NT2/D1 (cell line): ENCODE measurements around the gene NUDT1.

Experiments
- DNase-seq: peaks from one replicate; pipeline ENCODE4 v3.0.0-alpha.2; 2011; ENCODE audit warnings: low read depth, low spot score
- H3K27me3 ChIP-seq: 2 replicates; pipeline ENCODE4 v1.6.0; 2011; ENCODE audit warnings: mild to moderate bottlenecking; ENCODE audit not compliant: insufficient read length, insufficient read depth
- H3K36me3 ChIP-seq: 2 replicates; pipeline ENCODE4 v1.6.1; 2011; ENCODE audit warnings: mild to moderate bottlenecking, low read length, mixed read lengths; ENCODE audit not compliant: insufficient read depth, insufficient read length
- H3K4me1 ChIP-seq: 2 replicates; pipeline ENCODE4 v1.5.1; 2011; ENCODE audit not compliant: insufficient read depth, insufficient read length
- H3K4me3 ChIP-seq: 2 replicates; pipeline ENCODE4 v1.5.1; 2011; ENCODE audit warnings: low read depth; ENCODE audit not compliant: insufficient read length
- H3K9ac ChIP-seq: 2 replicates; pipeline ENCODE4 v1.6.0; 2011; ENCODE audit warnings: low read depth; ENCODE audit not compliant: insufficient read length
- H3K9me3 ChIP-seq: 2 replicates; pipeline ENCODE4 v1.5.1; 2011; ENCODE audit warnings: mild to moderate bottlenecking, low read length; ENCODE audit not compliant: insufficient read depth
- SUZ12 ChIP-seq: IDR thresholded peaks from 2 replicates; pipeline ENCODE4 v1.6.1; 2011; ENCODE audit not compliant: insufficient read length, insufficient read depth; ENCODE audit errors: extremely low read depth
- YY1 ChIP-seq: IDR thresholded peaks from 2 replicates; pipeline ENCODE4 v1.6.1; 2011; ENCODE audit not compliant: insufficient read length, insufficient read depth
- ZNF274 ChIP-seq: IDR thresholded peaks from 2 replicates; pipeline ENCODE4 v1.6.1; 2011; ENCODE audit warnings: mild to moderate bottlenecking, low read depth, low read length

Gene NUDT1

DNA sequence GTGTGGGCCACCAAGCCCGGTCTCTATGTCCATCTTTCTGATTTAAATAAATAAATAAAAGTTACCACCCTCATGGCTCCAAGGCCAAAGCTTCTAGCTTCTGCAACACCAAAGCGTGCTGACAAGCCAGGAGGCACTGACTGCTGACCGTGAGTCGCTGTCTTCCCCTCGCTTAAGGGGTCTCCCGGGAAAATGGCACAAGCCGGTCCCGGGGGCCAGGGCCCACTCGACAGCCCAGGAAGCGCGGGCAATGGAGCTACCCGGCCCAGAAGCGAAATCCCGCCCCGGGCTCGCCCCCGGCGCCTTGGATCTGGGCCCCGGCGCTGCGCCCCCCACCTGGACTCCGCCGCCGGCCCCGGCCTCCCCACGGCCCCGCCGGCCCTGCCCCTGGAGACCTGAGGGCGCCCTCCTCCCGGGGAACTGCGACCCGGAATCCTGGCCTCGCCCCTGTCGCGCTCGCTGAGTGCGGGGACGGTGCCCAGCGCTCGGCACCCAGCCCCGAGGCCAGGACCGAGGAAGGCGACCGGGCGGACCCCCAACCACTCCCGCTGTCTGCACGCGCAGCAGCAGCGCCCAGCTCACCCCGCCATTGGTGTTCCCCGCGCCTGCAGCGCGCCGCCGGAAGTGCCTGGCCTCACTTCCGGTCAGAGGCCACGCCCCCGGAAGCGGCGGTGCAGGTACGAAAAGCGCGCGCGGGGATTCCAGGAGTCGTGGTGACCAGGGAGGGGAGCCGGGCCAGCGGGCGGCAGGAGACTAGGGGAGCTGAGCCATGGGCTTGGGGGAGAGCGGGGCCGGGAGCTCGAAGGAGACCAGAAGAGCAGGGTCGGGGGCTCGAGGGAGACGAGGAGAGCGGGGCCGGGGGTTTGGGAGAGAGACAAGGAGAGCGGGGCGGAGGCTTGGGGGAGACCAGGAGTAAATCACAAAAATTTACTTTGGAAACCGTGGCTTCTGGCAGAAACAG is at the start of gene NUDT1, which contains the start of gene MRM2:
NUDT1 (plus strand) TSS at position 647 of the 961 bp plus-strand sequence. CDS start 2,349 bp downstream, outside the sequence.
MRM2 (minus strand) TSS at position 626 of the 961 bp plus-strand sequence; CDS start at position 590, 36 bp downstream.
- Histone ChIP-seq H3K4me1 (peaks cover 11% of the 10 kb centered on the region), H3K27me3 (no peaks in the 10 kb centered on the region), H3K9ac (peak within 1 kb of the TSS; percentile 94), H3K9me3 (no peaks in the 10 kb centered on the region), H3K36me3 (peaks cover 64% of the 10 kb centered on the region), H3K4me3 (peak within 1 kb of the TSS; percentile 89)
- peak; percentile 80 for DNase-seq
- TF ChIP-seq YY1 (peak; percentile 66), ZNF274 (no peak), SUZ12 (no peak)

DNA sequence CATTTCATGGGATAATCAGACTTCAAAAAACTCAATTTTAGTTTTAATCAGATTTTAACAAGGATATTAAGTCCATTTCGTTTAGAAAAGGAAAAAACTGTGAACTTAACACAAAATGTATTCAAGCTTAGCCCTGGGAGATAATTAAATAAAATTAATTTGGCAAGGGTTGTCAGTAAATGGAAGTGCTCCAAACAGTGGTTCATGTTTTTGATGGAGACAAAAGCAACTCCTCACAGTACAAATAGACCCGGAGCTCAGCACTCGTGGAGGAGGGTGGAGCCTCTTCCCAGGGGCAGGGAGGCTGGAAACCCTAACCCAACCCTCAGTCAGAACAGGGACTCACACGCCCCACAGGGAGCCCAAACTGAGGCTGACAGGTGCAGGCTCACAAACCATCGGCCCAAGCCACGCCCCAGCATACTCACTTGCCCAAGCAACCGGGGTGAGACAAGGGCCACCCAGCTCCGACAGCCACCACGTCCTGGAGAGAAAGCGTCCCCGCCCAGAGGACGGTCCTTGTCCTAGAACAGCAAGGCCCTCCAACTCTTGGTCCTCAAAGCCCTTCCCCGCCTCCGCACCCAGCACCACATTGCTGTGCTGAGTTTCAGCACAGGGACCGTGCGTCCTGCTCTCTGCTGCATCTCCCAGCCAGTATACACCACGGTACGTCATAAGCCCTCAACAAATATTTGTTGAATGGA is 49.0 kb upstream of the NUDT1 start:
- no peak for DNase-seq
- Histone ChIP-seq H3K9me3 (peaks cover 31% of the 10 kb centered on the region), H3K36me3 (peaks cover 58% of the 10 kb centered on the region), H3K9ac (no peak overlapping the region), H3K4me3 (no peak overlapping the region), H3K27me3 (no peaks in the 10 kb centered on the region), H3K4me1 (no peaks in the 10 kb centered on the region)
- no peak for TF ChIP-seq YY1
- no peak for TF ChIP-seq SUZ12
- TF ChIP-seq ZNF274: no peak

DNA sequence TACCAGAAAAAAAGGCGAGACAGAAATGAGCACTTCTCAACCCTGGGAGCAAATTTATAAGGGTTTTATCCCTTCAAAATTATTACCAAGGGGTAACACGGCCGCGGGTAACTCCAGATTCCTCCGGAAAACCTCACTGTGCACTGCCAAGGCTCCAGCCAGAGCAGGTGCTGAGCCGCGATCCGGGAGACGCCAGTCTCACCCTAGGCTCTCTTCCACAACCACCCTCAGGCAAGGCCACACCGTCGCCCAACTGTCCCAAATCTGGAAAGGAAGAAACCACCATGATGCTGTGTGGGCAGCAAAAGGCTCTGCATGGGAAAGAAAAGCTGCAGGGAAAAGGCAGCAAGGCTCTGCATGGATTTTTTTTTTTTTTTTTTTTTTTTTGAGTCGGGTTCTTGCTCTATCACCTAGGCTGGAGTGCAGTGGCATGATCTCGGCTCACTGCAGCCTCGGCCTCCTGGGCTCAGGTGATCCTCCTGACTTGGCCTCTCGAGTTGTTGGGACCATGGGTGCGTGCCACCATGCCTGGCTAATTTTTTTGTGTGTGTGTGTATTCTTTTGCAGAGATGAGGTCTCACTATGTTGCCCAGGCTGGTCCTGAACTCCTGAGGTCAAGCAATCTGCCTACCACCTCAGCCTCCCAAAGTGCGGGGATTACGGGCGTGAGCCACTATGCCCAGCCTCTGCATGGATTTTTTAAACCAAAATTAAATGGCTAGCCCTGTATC is 48.3 kb upstream of the NUDT1 start:
- no peak for TF ChIP-seq ZNF274

DNA sequence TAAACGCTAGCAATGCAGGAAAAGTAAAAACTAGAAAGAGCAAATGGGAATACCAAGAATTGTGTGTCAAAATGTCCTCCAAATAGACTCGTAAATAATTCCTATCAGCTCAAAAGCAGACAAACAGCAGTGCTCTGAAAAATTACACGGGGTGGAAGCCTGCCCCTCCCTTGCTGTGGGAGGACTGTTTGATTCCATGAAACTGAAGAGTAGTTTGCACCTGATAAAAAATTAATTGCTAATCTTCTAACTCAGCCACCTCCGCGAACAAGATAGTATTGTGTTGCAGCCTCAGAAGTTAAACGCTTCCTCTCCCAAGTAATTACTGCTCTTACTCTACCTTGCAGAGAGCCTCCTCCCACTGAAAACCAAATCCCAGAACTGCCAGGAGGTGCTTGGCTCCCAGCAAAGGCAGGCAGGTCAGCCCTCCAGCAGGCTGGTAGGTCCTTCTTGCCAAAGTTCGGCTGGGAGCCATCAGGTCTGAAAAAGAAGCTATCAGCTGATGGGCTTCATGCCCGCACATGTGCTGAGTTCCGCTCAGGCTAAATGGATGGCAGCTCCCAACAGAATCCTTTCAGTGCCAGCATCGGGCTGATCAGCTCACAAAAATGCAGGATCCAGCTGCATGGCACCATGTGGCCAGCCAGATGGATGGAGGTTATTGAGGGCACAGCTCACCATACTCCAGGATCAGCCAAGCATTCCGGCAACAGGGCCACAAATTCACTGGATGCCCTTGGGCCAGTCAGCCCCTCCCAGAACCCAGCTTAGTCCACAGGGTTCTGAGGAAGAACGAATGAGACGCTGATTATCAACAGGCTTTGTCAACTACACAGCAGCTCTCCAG is 46.4 kb upstream of the NUDT1 start:
- H3K4me3 ChIP-seq: no peak overlapping the region
- H3K4me1 ChIP-seq: peaks cover 2% of the 10 kb centered on the region
- DNase-seq: no peak
- TF ChIP-seq SUZ12 (no peak), ZNF274 (no peak), YY1 (no peak)
- H3K36me3 ChIP-seq: peaks cover 75% of the 10 kb centered on the region
- H3K9me3 ChIP-seq: peaks cover 31% of the 10 kb centered on the region
- H3K27me3 ChIP-seq: no peaks in the 10 kb centered on the region
- H3K9ac ChIP-seq: no peak overlapping the region

More for the DNA sequence above, 48.3 kb upstream of the NUDT1 start:
- no peak for DNase-seq
- Histone ChIP-seq H3K9me3 (peaks cover 31% of the 10 kb centered on the region), H3K36me3 (peaks cover 65% of the 10 kb centered on the region), H3K4me3 (no peak overlapping the region), H3K4me1 (peaks cover 2% of the 10 kb centered on the region), H3K9ac (no peak overlapping the region), H3K27me3 (no peaks in the 10 kb centered on the region)

DNA sequence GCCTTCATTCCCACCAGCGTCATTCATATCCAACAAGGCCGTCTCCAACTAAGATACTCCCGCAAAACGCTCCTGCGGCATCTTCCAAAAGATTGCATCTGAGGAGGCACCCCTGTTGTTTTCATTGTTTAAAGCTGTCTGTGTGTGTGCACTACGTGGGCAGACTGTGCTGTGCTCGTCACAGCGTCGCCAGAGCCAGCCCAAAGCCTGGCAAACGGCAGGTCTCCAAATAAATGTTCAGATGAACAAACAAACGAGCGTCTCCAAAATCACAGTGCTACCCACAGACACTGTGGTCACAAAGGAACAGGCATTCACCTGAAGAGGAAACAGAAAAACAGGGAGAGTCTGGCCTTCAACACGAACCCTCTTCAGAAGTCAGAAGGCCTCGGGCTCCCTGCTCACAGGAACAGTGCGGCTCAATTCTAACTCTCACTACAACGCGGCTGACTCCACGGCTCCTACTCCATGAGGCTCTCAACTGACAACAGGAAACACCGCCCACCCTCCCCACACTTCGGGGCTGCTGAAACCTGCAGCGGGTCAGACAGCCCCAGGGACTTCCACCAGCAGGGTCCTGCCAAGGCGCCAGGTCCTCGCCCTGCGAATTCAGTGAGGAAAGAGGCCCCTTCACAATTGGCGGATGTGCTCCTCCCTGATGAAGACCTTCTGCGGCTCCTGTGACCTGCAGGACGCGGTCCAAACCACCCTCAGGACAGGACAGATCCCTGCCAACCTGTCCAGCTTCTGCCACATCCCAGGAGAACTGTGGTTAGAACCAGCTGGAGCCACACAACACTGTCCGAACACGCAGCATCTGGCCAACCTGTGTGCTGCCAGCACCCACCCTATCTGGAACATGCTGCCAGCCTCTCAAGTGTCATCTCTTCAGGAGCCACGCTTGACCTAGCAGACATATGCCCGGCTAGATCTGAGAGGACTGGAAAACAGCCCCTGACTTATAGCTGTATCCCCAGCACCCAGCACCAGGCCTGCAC is 45.3 kb upstream of the NUDT1 start:
- peaks cover 85% of the 10 kb centered on the region for H3K36me3 ChIP-seq
- no peak for DNase-seq
- no peak for TF ChIP-seq YY1

More for the DNA sequence above, 45.3 kb upstream of the NUDT1 start:
- peaks cover 31% of the 10 kb centered on the region for H3K9me3 ChIP-seq
- no peak overlapping the region for H3K9ac ChIP-seq
- H3K4me3 ChIP-seq: no peak overlapping the region
- no peaks in the 10 kb centered on the region for H3K27me3 ChIP-seq
- peaks cover 2% of the 10 kb centered on the region for H3K4me1 ChIP-seq
